ENCODE measurements around the gene PSMB1. TPM values are rescaled to one million over a fixed set of nuclear protein-coding genes. Genes with fewer than 3 reads are reported as not detected.

Gene PSMB1
- total and polyA plus RNA-seq, 2 donors (not counting 1 experiment from before 2014, with no cell fraction given): 94.3 to 134 TPM

Other genes starting within 250 kb of the PSMB1 start
- gene FAM120B, start 246.5 kb downstream of the PSMB1 start, total RNA-seq: 51.7 and 53.2 TPM in 2 replicates
- gene FAM120B, start 246.5 kb downstream of the PSMB1 start, polyA plus RNA-seq: 11.0 and 12.5 TPM in 2 replicates
- gene TBP, start 1.1 kb upstream of the PSMB1 start, total RNA-seq: 24.7 and 29.5 TPM in 2 replicates
- gene TBP, start 1.1 kb upstream of the PSMB1 start, polyA plus RNA-seq: 21.0 and 28.3 TPM in 2 replicates
- gene PDCD2, start 31.3 kb upstream of the PSMB1 start, total RNA-seq: 64.5 and 71.0 TPM in 2 replicates
- 42.1 and 50.0 TPM in 2 replicates for gene PDCD2, start 31.3 kb upstream of the PSMB1 start, polyA plus RNA-seq